ENCODE data around the gene DRC1. TPM values are rescaled to one million over a fixed set of nuclear protein-coding genes. Genes with fewer than 3 reads are reported as not detected.

DRC1 gene
- total RNA-seq, 2 experiments from 2014 or later, result not detected

- H3K27ac ChIP-seq (ENCODE audit: low read depth, low read length, poor library complexity, severe bottlenecking), result no peak overlapping the region
- 0 out of 2 replicates have a peak overlapping the region, but pooled peaks have one; percentile 25 for H3K4me2 ChIP-seq (ENCODE audit: low read length)
- H4K20me1 ChIP-seq (ENCODE audit: insufficient read depth, low read length), result no peaks in the 10 kb centered on the region
- no TSS peak for BruUV-seq (replicated peaks)
- DNase-seq (ENCODE audit: low spot score), result no peak
- H3K4me3 ChIP-seq (ENCODE audit: low read depth, low read length, poor library complexity, severe bottlenecking), result no peak overlapping the region
- ChIA-PET CTCF (ENCODE audit: unreplicated experiment) (no interaction called here), POLR2A (interaction anchor here (0.6 to 1.2 kb wide), 2 partner anchors 50 to 1988 kb away, joined by 4 read pairs; no protein-coding TSS in a partner anchor)
- H3K79me2 ChIP-seq (ENCODE audit: insufficient read depth, low read depth, low read length), result no peaks in the 10 kb centered on the region
- no peak overlapping the region for H2AFZ ChIP-seq (ENCODE audit: low read length)
- H3K9me2 ChIP-seq (ENCODE audit: insufficient read depth, low read length), result no peaks in the 10 kb centered on the region
- peaks cover 7% of the 10 kb centered on the region for H3K4me1 ChIP-seq (ENCODE audit: insufficient read depth, low read length, poor library complexity, severe bottlenecking)
- TF ChIP-seq EZH2phosphoT487 (IDR thresholded peaks at IDR 0.05; ENCODE audit: borderline replicate concordance, low read depth, low read length), result no peak
- TF ChIP-seq CTCF (conservative IDR thresholded peaks at IDR 0.05; ENCODE audit: low read length), result no peak
- no peaks in the 10 kb centered on the region for H3K9me3 ChIP-seq (ENCODE audit: low read length)
- intact Hi-C loops (cut with micrococcal nuclease; ENCODE audit: unreplicated experiment), result no loop called here
- no peaks in the 10 kb centered on the region for H3K36me3 ChIP-seq (ENCODE audit: insufficient read depth, low read length)
Measured at GRCh38 chr2:26432363-26432762, 30.6 kb downstream of the DRC1 start.

- BruUV-seq (replicated peaks), result no TSS peak
- POLR2A ChIA-PET, result interaction anchor here (1.2 kb wide), 1 partner anchor 12 kb away, joined by 16 read pairs; no protein-coding TSS in a partner anchor
Measured at GRCh38 chr2:26432859-26433258, 31.1 kb downstream of the DRC1 start.

More at GRCh38 chr2:26432859-26433258, 31.1 kb downstream of the DRC1 start:
- no peak overlapping the region for H2AFZ ChIP-seq (ENCODE audit: low read length)
- no peak overlapping the region for H3K27ac ChIP-seq (ENCODE audit: low read depth, low read length, poor library complexity, severe bottlenecking)
- no peak for DNase-seq (ENCODE audit: low spot score)
- no peaks in the 10 kb centered on the region for H3K9me2 ChIP-seq (ENCODE audit: insufficient read depth, low read length)
- intact Hi-C loops (cut with micrococcal nuclease; ENCODE audit: unreplicated experiment), result no loop called here
- no peak overlapping the region for H3K4me2 ChIP-seq (ENCODE audit: low read length)
- H3K4me1 ChIP-seq (ENCODE audit: insufficient read depth, low read length, poor library complexity, severe bottlenecking), result peaks cover 7% of the 10 kb centered on the region
- no peaks in the 10 kb centered on the region for H3K79me2 ChIP-seq (ENCODE audit: insufficient read depth, low read depth, low read length)
- CTCF ChIA-PET (ENCODE audit: unreplicated experiment), result no interaction called here
- no peak overlapping the region for H3K4me3 ChIP-seq (ENCODE audit: low read depth, low read length, poor library complexity, severe bottlenecking)
- no peaks in the 10 kb centered on the region for H3K36me3 ChIP-seq (ENCODE audit: insufficient read depth, low read length)
- no peaks in the 10 kb centered on the region for H3K9me3 ChIP-seq (ENCODE audit: low read length)
- TF ChIP-seq EZH2phosphoT487 (IDR thresholded peaks at IDR 0.05; ENCODE audit: borderline replicate concordance, low read depth, low read length), result no peak
- TF ChIP-seq CTCF (conservative IDR thresholded peaks at IDR 0.05; ENCODE audit: low read length), result no peak
- H4K20me1 ChIP-seq (ENCODE audit: insufficient read depth, low read length), result no peaks in the 10 kb centered on the region
